CD4-positive, alpha-beta T cell (primary cell): ENCODE results near the gene NAA11. TPM values are rescaled to one million over a fixed set of nuclear protein-coding genes. Genes with fewer than 3 reads are reported as not detected.

ENCODE experiments used
- ATAC-seq: fragments of 200-7000 bp; cut with Tn5 transposase; one replicate; pipeline ENCODE4 v1.10.0; 2022; ENCODE audit warnings: mild to moderate bottlenecking; ENCODE audit not compliant: poor library complexity
- CTCF ChIA-PET: fragments of 350-600 bp; sonication (Branson Sonifier 250); formaldehyde crosslinking; loops from one replicate; lab custom pipeline; 2021; ENCODE audit warnings: antibody characterized with exemption, inconsistent platforms; lab: Charles Lee
- POLR2A ChIA-PET: fragments of 350-600 bp; sonication (Branson Sonifier 250); formaldehyde crosslinking; loops from one replicate; lab custom pipeline; 2021; ENCODE audit warnings: antibody characterized with exemption, inconsistent platforms; lab: Charles Lee
- DNase-seq, 14 experiments: peaks; one replicate each; pipeline ENCODE4 v3.0.0-alpha.2; 2013 to 2020; ENCODE audit warnings: mixed read lengths in 2 of 14
- H3K27ac ChIP-seq, 2 donors: one replicate each; pipeline versions ENCODE4 v1.5.1 to v1.7.0; 2013; ENCODE audit warnings: low read length in 2 of 2, low read depth in 1 of 2, mild to moderate bottlenecking in 1 of 2
- H3K27me3 ChIP-seq, 2 experiments: 1 replicate in 1 of 2; 2 replicates in 1 of 2; pipeline versions ENCODE4 v1.6.1 to v1.7.0; 2013; ENCODE audit warnings: low read length in 2 of 2, control low read depth in 1 of 2, mild to moderate bottlenecking in 1 of 2, moderate library complexity in 1 of 2; ENCODE audit not compliant: insufficient read depth in 2 of 2, control insufficient read depth in 1 of 2
- H3K36me3 ChIP-seq: one replicate; pipeline ENCODE4 v1.6.1; 2013; ENCODE audit warnings: low read length, control low read depth; ENCODE audit not compliant: insufficient read depth
- H3K4me1 ChIP-seq: one replicate; pipeline ENCODE4 v1.6.1; 2013; ENCODE audit warnings: low read length, control low read depth; ENCODE audit not compliant: insufficient read depth
- H3K4me3 ChIP-seq: one replicate; pipeline ENCODE4 v1.5.1; 2013; ENCODE audit warnings: mild to moderate bottlenecking, low read length, moderate library complexity
- H3K9me3 ChIP-seq, 2 experiments: 1 replicate in 1 of 2; 2 replicates in 1 of 2; pipeline versions ENCODE4 v1.6.1 to v1.7.0; 2013; ENCODE audit warnings: low read length in 2 of 2, mild to moderate bottlenecking in 2 of 2, control low read depth in 1 of 2, moderate library complexity in 1 of 2; ENCODE audit not compliant: control insufficient read depth in 1 of 2, insufficient read depth in 1 of 2
- H3K27ac Mint-ChIP-seq: one replicate; pipeline ENCODE4 v1.8.0; 2020; ENCODE audit warnings: mixed read lengths
- H3K27me3 Mint-ChIP-seq: one replicate; pipeline ENCODE4 v1.8.0; 2021; ENCODE audit warnings: mixed read lengths
- H3K36me3 Mint-ChIP-seq: one replicate; pipeline ENCODE4 v1.8.0; 2021; ENCODE audit warnings: low read depth, mixed read lengths
- H3K4me1 Mint-ChIP-seq: one replicate; pipeline ENCODE4 v1.8.0; 2021; ENCODE audit warnings: low read depth, mixed read lengths
- H3K4me3 Mint-ChIP-seq: one replicate; pipeline ENCODE4 v1.8.0; 2020; ENCODE audit warnings: mild to moderate bottlenecking, mixed read lengths
- H3K9me3 Mint-ChIP-seq: one replicate; pipeline ENCODE4 v1.8.0; 2020; ENCODE audit warnings: mixed read lengths
- intact Hi-C, 2 experiments: fragments of 100-400 bp; cut with DNase I in 1 of 2; cut with micrococcal nuclease in 1 of 2; formaldehyde crosslinking; loops; one replicate each; pipeline versions ENCODE4 v1.15.1 to v1.9.0; 2023 to 2025; cut with DNase I, micrococcal nuclease
- total RNA-seq, 174 experiments: library from RNA in 2 of 174; stranded (reverse) in 2 of 174; gene quantifications; one replicate each; pipeline ENCODE4 v1.2.3 and lab custom pipeline; 2021 to 2026
- TF ChIP-seq, protein P1 (sequence below): fragments of 200-600 bp; IDR thresholded peaks from one replicate; pipeline ENCODE4 v1.8.0; 2022; ENCODE audit warnings: antibody characterized with exemption, mild to moderate bottlenecking

NAA11 gene
- total RNA-seq, 2 experiments from 2014 or later: not detected

DNA sequence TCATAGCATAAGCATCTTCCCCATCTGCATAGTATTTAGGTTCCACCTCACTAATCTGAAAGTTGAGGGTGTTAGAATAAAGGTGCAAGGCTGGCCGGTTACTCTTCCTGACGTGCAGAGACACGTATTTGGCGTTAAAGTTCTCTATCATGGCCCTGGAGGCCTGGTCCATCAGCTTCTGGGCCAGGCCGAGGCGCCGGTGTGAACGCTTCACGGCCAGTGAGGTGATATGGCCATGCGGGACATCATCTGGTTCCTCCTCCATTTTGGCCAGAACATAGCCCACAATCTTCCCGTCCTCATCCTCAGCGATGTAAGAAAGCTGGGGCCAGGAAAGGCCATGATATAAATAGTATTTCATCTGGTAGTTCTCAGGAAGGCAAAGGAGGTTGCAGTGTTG is 425 bp downstream of the NAA11 start:
- no peaks in the 10 kb centered on the region for H3K27me3 ChIP-seq
- Mint-ChIP-seq H3K4me1 (no peaks in the 10 kb centered on the region), H3K27me3 (no peaks in the 10 kb centered on the region), H3K4me3 (no peak overlapping the region), H3K9me3 (no peaks in the 10 kb centered on the region), H3K36me3 (no peaks in the 10 kb centered on the region), H3K27ac (no peak overlapping the region)
- peaks cover 0 to 13% of the 10 kb centered on the region in 2 experiments for H3K9me3 ChIP-seq
- no peaks in the 10 kb centered on the region for H3K36me3 ChIP-seq
- POLR2A ChIA-PET: no interaction called here
- no peaks in the 10 kb centered on the region for H3K4me1 ChIP-seq
- DNase-seq (no peak), ATAC-seq (no peak)
- no peak overlapping the region for H3K4me3 ChIP-seq
- TF ChIP-seq, protein P1, sequence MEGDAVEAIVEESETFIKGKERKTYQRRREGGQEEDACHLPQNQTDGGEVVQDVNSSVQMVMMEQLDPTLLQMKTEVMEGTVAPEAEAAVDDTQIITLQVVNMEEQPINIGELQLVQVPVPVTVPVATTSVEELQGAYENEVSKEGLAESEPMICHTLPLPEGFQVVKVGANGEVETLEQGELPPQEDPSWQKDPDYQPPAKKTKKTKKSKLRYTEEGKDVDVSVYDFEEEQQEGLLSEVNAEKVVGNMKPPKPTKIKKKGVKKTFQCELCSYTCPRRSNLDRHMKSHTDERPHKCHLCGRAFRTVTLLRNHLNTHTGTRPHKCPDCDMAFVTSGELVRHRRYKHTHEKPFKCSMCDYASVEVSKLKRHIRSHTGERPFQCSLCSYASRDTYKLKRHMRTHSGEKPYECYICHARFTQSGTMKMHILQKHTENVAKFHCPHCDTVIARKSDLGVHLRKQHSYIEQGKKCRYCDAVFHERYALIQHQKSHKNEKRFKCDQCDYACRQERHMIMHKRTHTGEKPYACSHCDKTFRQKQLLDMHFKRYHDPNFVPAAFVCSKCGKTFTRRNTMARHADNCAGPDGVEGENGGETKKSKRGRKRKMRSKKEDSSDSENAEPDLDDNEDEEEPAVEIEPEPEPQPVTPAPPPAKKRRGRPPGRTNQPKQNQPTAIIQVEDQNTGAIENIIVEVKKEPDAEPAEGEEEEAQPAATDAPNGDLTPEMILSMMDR: no peak
- intact Hi-C loops: no loop called here
- H3K27ac ChIP-seq: no peak overlapping the region
- CTCF ChIA-PET: no interaction called here

DNA sequence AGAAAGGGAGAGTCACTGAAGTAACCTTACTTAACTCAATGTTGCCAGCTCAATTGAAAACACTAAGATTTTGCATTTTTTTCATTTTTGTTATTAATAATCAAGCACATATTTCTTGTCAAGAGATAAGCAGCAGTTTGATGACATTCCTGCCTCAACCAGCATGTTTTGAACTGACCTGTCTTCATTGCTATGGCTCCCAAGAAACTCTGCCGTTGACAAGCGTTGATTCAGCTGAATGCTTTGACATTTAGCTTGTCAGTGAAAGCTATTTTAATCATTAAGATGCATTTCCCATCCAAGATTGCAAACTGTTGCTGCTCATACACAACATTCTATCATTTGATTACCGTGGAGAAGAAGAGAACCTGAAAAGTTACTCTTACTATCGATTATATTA is 5.9 kb downstream of the NAA11 start:
- no peaks in the 10 kb centered on the region for H3K27me3 Mint-ChIP-seq
- H3K27ac ChIP-seq: no peak overlapping the region
- intact Hi-C loops: no loop called here
- TF ChIP-seq, protein P1: no peak
- no peak for DNase-seq
- H3K4me1 Mint-ChIP-seq: no peaks in the 10 kb centered on the region
- H3K4me3 Mint-ChIP-seq: no peak overlapping the region
- no peaks in the 10 kb centered on the region for H3K4me1 ChIP-seq
- ChIA-PET CTCF (no interaction called here), POLR2A (no interaction called here)
- no peaks in the 10 kb centered on the region for H3K9me3 Mint-ChIP-seq
- peaks cover 0 to 8% of the 10 kb centered on the region in 2 experiments for H3K9me3 ChIP-seq
- H3K4me3 ChIP-seq: no peak overlapping the region
- no peaks in the 10 kb centered on the region for H3K36me3 ChIP-seq
- no peak for ATAC-seq
- H3K27me3 ChIP-seq: no peaks in the 10 kb centered on the region
- H3K27ac Mint-ChIP-seq: no peak overlapping the region
- H3K36me3 Mint-ChIP-seq: no peaks in the 10 kb centered on the region

DNA sequence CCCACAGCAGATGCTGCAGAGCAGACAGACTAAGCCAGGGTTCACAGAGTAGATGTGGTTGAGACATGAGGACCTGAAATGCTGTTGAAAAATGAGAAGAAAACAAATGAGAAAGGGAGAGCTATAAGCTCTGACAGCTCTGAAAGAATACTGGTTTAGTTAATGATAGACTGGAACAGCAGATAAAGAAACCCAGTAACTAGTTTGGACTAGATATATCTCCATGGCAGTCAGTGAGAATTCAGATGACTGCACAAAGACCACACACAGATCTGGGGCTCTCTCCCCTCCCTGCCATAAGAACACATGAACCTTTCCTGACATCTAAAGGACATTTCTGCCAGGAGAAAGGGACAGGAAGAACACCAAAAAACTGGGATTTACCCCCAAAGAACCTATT is 8.2 kb downstream of the NAA11 start:
- ATAC-seq: no peak
- H3K9me3 ChIP-seq: no peaks in the 10 kb centered on the region
- intact Hi-C loops: no loop called here
- TF ChIP-seq, protein P1: no peak
- H3K27me3 ChIP-seq: peaks cover 0 to 3% of the 10 kb centered on the region in 2 experiments
- no peaks in the 10 kb centered on the region for H3K9me3 Mint-ChIP-seq
- no peak overlapping the region for H3K27ac Mint-ChIP-seq
- no peak overlapping the region for H3K27ac ChIP-seq
- no peaks in the 10 kb centered on the region for H3K27me3 Mint-ChIP-seq
- no peaks in the 10 kb centered on the region for H3K36me3 ChIP-seq
- no peaks in the 10 kb centered on the region for H3K4me1 Mint-ChIP-seq
- no peaks in the 10 kb centered on the region for H3K4me1 ChIP-seq
- DNase-seq: no peak
- H3K4me3 Mint-ChIP-seq: no peak overlapping the region
- H3K36me3 Mint-ChIP-seq: no peaks in the 10 kb centered on the region
- ChIA-PET CTCF (no interaction called here), POLR2A (no interaction called here)
- no peak overlapping the region for H3K4me3 ChIP-seq
